Activated CD8-positive, alpha-beta T cell treated with anti-CD3 and anti-CD28 coated beads, Interleukin-2, amount 10 ng/mL, durations not matched to agents 7 days and 5 days (primary cell): ENCODE measurements around the gene CITED4. TPM values are rescaled to one million over a fixed set of nuclear protein-coding genes. Genes with fewer than 3 reads are reported as not detected.

Source experiments
- ATAC-seq: fragments of 150-1000 bp; cut with Tn5 transposase; one replicate; pipeline ENCODE4 v1.10.0; 2021; ENCODE audit warnings: moderate library complexity
- CTCF ChIA-PET: fragments of 350-600 bp; sonication (Branson Sonifier 250); formaldehyde crosslinking; loops from one replicate; lab custom pipeline; 2021; ENCODE audit warnings: antibody characterized with exemption; lab: Charles Lee
- POLR2A ChIA-PET: fragments of 350-600 bp; sonication (Branson Sonifier 250); formaldehyde crosslinking; loops from one replicate; lab custom pipeline; 2021; ENCODE audit warnings: antibody characterized with exemption; lab: Charles Lee
- DNase-seq: peaks from one replicate; pipeline ENCODE4 v3.0.0-alpha.2; 2020
- H3K27ac Mint-ChIP-seq: one replicate; pipeline ENCODE4 v1.8.0; 2021; ENCODE audit warnings: mild to moderate bottlenecking, mixed read lengths
- H3K27me3 Mint-ChIP-seq: one replicate; pipeline ENCODE4 v1.8.0; 2021; ENCODE audit warnings: low read depth, mixed read lengths
- H3K36me3 Mint-ChIP-seq: one replicate; pipeline ENCODE4 v1.8.0; 2021; ENCODE audit warnings: low read depth, mixed read lengths
- H3K4me1 Mint-ChIP-seq: one replicate; pipeline ENCODE4 v1.8.0; 2021; ENCODE audit warnings: low read depth, mixed read lengths
- H3K4me3 Mint-ChIP-seq: one replicate; pipeline ENCODE4 v1.8.0; 2021; ENCODE audit warnings: mild to moderate bottlenecking, mixed read lengths
- H3K9me3 Mint-ChIP-seq: one replicate; pipeline ENCODE4 v1.8.0; 2022; ENCODE audit warnings: mixed read lengths; ENCODE audit not compliant: insufficient read depth
- total RNA-seq, 2 experiments: library from RNA; stranded (reverse); gene quantifications; one replicate each; pipeline ENCODE4 v1.2.3, GENCODE V29; 2021

The CITED4 gene, protein sequence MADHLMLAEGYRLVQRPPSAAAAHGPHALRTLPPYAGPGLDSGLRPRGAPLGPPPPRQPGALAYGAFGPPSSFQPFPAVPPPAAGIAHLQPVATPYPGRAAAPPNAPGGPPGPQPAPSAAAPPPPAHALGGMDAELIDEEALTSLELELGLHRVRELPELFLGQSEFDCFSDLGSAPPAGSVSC
- 1 to 10 TPM; 9.1 to 10.0 TPM for total RNA-seq

DNA sequence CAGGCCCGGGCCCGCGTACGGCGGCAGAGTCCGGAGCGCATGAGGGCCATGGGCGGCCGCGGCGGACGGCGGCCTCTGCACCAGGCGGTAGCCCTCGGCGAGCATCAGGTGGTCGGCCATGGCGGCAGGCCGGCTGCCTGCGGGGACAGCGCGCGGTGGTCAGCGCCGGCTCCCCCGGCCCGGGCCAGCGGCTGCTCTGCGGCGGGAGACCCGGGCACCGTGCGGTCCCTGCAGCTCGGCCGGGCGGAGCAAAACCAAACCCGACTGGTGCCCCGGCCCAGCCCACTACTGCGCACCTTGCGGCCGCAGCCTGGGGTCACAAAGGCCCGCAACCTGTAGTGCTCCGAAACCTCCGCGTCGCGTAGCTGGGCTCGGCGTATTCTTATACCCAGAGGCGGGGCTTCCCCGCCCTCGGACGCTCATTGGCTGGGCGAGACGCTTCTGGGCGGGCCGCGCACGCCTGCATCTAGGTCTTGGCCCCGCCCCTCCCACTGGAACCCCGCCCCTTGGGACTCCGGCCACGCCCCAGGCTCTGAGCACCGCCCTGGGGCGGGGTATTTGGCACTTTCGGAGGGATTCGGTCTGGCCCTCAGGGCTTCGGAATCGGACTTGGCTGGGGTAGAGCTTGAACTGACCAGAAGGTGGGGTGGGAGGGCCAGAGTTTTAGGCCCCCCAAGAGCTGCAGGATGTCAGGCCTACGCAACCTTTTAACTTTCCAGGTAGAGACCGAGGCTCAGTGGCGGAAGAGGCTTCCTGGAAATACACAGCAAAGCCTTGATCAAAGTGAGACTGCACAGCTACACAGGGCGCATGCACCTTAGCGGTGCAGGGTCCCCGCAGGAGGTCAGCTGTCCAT is at the start of gene CITED4:
Gene CITED4 (minus strand): TSS at position 356 of the 856 bp plus-strand sequence. CDS start 236 bp downstream, at position 120.
- Mint-ChIP-seq H3K27me3 (peaks cover 21% of the 10 kb centered on the region), H3K4me3 (peak within 1 kb of the TSS; percentile 79), H3K36me3 (peaks cover 3% of the 10 kb centered on the region), H3K4me1 (peaks cover 30% of the 10 kb centered on the region), H3K9me3 (no peaks in the 10 kb centered on the region), H3K27ac (peak within 1 kb of the TSS; percentile 96)
- ChIA-PET POLR2A (interaction anchor here (0.5 to 3.0 kb wide), 14 partner anchors 9 to 171 kb away, joined by 3 to 15 read pairs (median 4); partner anchors contain the start of genes CTPS1 and NFYC), CTCF (interaction anchor here (0.8 to 8.1 kb wide), 20 partner anchors 9 to 330 kb away, joined by 3 to 130 read pairs (median 4); partner anchors contain the start of gene CTPS1)
- peak; percentile 97 for DNase-seq
- ATAC-seq: peak; percentile 93

DNA sequence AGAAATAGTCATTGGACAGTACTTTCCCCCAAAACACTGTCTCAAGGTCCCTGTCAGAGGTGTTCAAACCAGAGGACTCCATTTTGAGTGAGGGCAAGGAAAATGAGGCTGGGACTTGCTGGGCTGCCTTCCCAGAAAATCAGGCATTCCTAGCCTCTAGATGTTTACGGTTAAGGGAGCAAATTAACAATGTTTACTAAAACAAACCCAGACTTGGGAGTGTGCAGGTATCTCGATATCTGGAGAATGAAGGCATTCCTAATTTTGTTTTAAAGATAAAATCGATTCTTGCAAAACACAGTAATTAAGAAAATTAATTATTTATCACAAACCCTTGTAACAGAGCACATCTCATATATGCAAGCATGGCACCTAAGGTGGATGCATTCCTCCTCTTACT is 48.9 kb upstream of the CITED4 start:
- no peak for ATAC-seq
- POLR2A ChIA-PET: no interaction called here
- no peak for DNase-seq
- no peaks in the 10 kb centered on the region for H3K27me3 Mint-ChIP-seq
- H3K4me3 Mint-ChIP-seq: no peak overlapping the region
- no peaks in the 10 kb centered on the region for H3K36me3 Mint-ChIP-seq
- H3K4me1 Mint-ChIP-seq: no peaks in the 10 kb centered on the region
- no peak overlapping the region for H3K27ac Mint-ChIP-seq
- H3K9me3 Mint-ChIP-seq: no peaks in the 10 kb centered on the region
- CTCF ChIA-PET: no interaction called here

DNA sequence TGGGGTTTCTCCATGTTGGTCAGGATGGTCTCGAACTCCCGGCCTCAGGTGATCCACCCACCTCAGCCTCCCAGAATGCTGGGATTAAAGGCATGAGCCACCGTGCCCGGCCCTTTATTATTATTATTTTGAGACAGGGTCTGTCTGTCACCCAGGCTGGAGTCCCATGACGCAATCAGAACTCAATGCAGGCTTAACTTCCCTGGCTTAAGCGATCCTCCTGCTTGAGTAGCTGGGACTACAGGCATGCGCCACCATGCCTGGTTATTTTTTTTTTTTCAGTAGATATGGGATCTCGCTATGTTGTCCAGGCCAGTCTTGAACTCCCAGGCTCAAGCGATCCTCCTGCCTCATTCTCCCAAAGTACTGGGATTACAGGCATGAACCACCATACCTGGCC is 47.1 kb upstream of the CITED4 start:
- ATAC-seq: no peak
- CTCF ChIA-PET: interaction anchor here (1.1 kb wide), 1 partner anchor 40 kb away, joined by 4 read pairs; no protein-coding TSS in a partner anchor
- POLR2A ChIA-PET: no interaction called here

DNA sequence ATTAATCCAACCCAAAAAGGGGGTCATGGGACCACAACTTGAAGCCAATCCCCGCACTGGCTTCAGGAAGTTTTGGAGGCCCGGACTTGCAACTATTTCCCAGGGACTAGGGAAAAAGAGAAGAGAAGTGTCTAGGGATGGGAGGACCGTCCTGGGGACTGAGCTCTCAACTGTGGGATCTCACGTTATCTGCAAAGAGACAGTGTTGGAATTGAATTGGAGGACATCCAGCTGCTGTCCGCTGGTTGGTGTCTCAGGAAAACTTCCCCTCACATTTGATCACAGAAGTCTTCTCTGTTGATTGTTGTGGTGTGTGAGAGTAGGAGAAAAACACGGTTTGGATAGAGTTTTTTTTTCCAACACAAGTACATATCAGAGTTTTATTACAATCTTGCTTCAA is 46.2 kb upstream of the CITED4 start:
- ATAC-seq: no peak
- H3K9me3 Mint-ChIP-seq: no peaks in the 10 kb centered on the region
- peaks cover 5% of the 10 kb centered on the region for H3K27me3 Mint-ChIP-seq
- no peak overlapping the region for H3K27ac Mint-ChIP-seq
- ChIA-PET CTCF (interaction anchor here (1.0 kb wide), 1 partner anchor 44 kb away, joined by 3 read pairs; no protein-coding TSS in a partner anchor), POLR2A (no interaction called here)
- no peak for DNase-seq
- H3K36me3 Mint-ChIP-seq: no peaks in the 10 kb centered on the region
- no peaks in the 10 kb centered on the region for H3K4me1 Mint-ChIP-seq
- no peak overlapping the region for H3K4me3 Mint-ChIP-seq

More for the DNA sequence above, 47.1 kb upstream of the CITED4 start:
- no peak overlapping the region for H3K4me3 Mint-ChIP-seq
- H3K36me3 Mint-ChIP-seq: no peaks in the 10 kb centered on the region
- no peaks in the 10 kb centered on the region for H3K4me1 Mint-ChIP-seq
- no peak overlapping the region for H3K27ac Mint-ChIP-seq
- no peaks in the 10 kb centered on the region for H3K27me3 Mint-ChIP-seq
- H3K9me3 Mint-ChIP-seq: no peaks in the 10 kb centered on the region
- DNase-seq: no peak

DNA sequence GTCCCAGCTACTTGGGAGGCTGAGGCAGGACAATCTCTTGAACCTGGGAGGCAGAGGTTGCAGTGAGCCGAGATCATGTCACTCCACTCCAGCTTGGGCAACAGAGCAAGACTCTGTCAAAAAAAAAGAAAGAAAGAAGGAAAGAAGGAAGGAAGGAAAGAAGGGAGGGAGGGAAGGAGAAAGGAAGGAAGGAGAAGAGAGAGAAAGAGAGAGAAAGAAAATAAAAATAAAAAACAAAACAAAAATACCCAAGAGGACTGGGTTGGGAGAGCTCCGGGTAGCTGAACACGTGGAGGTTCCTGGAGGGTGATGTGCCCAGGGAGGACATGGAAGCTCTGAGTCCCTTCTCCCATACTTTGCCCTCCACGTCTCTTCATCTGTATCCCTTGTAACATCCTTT is 45.7 kb upstream of the CITED4 start:
- no peak for ATAC-seq
- H3K36me3 Mint-ChIP-seq: no peaks in the 10 kb centered on the region
- H3K4me3 Mint-ChIP-seq: no peak overlapping the region
- no peak for DNase-seq
- H3K4me1 Mint-ChIP-seq: no peaks in the 10 kb centered on the region
- ChIA-PET POLR2A (no interaction called here), CTCF (interaction anchor here (1.0 kb wide), 1 partner anchor 45 kb away, joined by 3 read pairs; no protein-coding TSS in a partner anchor)
- H3K9me3 Mint-ChIP-seq: no peaks in the 10 kb centered on the region
- H3K27ac Mint-ChIP-seq: no peak overlapping the region
- peaks cover 7% of the 10 kb centered on the region for H3K27me3 Mint-ChIP-seq

DNA sequence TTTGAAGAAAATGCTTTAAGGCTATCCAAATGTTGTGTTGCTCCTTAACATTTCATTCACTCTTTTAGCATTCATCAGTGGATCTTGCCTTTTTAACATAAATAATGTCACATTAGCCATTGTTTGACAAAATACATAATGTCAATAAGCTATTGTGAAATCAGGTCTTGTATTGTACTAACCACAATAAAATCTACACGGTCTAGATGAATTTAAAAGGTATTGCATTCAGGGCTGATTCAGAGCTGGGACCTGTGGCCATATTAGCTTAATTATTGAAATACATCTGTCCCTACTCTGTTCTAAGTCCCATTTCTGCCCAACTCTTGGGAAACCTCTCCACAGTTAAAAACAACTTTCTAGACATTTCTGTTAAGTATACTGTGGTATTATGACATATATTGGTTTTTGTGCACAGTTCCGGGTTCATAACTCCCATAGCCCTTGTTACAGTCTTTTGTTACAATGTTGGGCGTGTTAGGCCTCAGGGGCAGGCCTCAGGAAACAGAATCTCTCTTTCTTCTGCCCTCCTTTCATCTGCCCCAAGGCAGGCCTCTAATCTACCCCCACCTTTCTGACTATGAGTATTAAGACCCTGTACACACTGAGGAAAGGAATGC is 44.7 kb upstream of the CITED4 start:
- CTCF ChIA-PET: no interaction called here
- H3K4me3 Mint-ChIP-seq: no peak overlapping the region
- POLR2A ChIA-PET: no interaction called here
- ATAC-seq: no peak
- DNase-seq: no peak
- peaks cover 7% of the 10 kb centered on the region for H3K27me3 Mint-ChIP-seq
- no peak overlapping the region for H3K27ac Mint-ChIP-seq
- H3K36me3 Mint-ChIP-seq: no peaks in the 10 kb centered on the region
- H3K9me3 Mint-ChIP-seq: no peaks in the 10 kb centered on the region
- H3K4me1 Mint-ChIP-seq: no peaks in the 10 kb centered on the region

DNA sequence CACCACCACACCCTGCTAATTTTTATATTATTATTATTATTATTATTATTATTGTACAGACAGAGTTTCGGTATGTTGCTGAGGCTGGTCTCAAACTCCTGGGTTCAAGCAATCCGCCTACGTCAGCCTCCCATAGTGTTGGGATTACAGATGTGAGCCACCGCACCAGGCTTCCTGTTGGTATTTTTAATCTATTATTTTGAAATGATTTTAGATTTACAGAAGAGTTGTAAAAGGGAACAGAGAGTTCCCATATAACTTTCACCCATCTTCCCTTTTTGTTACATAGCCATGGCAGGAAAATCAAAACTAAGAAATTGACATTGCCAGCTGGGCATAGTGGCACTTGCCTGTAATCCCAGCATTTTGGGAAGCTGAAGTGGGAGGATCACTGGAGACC is 42.9 kb upstream of the CITED4 start:
- DNase-seq (no peak), ATAC-seq (no peak)
- H3K9me3 Mint-ChIP-seq: no peaks in the 10 kb centered on the region
- peaks cover 7% of the 10 kb centered on the region for H3K27me3 Mint-ChIP-seq
- no peak overlapping the region for H3K27ac Mint-ChIP-seq
- no peak overlapping the region for H3K4me3 Mint-ChIP-seq
- ChIA-PET CTCF (no interaction called here), POLR2A (no interaction called here)
- no peaks in the 10 kb centered on the region for H3K4me1 Mint-ChIP-seq
- H3K36me3 Mint-ChIP-seq: no peaks in the 10 kb centered on the region

DNA sequence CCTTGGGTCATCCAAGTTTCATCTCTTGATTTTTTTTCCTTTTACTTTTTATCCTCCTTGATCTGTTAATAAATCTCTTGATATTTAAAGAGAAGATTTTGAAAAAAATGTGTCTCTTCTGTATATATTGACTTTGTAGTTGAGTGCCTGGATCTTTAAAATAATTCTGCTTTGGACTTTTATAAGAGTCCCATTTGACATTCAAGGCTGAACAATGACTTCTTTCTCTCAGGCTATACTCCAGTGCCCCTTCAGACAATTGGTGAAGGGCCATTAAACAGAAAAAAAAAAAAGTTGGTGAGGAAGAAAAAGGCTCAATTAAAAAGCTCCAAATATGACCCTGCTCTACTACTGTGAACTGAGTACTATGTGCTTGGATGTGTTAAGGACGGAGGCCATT is 40.9 kb upstream of the CITED4 start:
- ChIA-PET CTCF (no interaction called here), POLR2A (no interaction called here)
- DNase-seq (no peak), ATAC-seq (no peak)
- Mint-ChIP-seq H3K4me3 (no peak overlapping the region), H3K9me3 (no peaks in the 10 kb centered on the region), H3K36me3 (no peaks in the 10 kb centered on the region), H3K4me1 (no peaks in the 10 kb centered on the region), H3K27ac (no peak overlapping the region), H3K27me3 (peaks cover 7% of the 10 kb centered on the region)

DNA sequence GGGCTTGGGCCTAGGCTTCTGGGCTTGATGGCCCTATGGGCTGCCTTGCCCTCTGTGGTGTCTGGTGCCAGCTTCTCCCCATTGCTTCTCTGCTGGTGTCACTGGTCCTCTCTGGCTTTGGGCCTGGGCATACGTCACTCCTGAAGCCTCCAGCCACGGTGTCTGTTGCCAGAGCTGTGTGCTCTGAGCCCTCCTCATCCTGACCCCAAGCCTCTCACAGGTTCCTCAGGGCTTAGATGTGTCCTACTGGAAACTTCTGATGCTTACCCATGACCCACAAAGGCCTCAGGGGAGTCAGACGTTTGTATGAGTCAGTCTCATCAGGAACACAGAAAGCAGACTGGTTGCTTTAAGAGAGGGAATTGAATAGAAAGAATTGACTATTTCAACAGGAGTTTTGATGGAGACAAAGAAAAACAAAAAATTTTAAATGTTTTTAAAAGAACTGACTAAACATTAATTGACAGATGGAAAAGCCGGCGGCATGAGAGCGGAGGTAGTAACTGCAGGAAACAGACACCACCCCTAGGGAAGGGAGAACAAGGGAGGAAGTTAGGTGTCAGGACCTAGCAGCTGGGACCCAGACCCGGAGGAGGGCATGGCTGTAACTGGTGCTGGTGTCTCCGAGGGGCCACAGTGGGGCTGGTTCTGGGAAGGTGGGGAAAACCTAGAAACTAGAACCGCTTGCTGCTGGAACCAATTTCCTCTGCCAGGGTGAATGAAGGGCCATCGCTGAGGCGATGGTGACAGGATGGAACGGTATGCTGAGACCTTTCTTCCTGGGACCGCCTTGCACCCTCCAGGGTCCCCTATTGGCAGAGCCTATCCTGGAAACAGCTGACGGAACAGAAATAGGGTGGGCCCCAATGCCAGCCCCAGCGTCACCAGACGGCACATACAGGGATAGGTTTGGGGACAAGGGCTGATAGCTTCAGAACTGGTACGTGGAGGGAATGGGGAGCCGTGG is 40.0 kb upstream of the CITED4 start:
- H3K27me3 Mint-ChIP-seq: peaks cover 7% of the 10 kb centered on the region
- POLR2A ChIA-PET: no interaction called here

DNA sequence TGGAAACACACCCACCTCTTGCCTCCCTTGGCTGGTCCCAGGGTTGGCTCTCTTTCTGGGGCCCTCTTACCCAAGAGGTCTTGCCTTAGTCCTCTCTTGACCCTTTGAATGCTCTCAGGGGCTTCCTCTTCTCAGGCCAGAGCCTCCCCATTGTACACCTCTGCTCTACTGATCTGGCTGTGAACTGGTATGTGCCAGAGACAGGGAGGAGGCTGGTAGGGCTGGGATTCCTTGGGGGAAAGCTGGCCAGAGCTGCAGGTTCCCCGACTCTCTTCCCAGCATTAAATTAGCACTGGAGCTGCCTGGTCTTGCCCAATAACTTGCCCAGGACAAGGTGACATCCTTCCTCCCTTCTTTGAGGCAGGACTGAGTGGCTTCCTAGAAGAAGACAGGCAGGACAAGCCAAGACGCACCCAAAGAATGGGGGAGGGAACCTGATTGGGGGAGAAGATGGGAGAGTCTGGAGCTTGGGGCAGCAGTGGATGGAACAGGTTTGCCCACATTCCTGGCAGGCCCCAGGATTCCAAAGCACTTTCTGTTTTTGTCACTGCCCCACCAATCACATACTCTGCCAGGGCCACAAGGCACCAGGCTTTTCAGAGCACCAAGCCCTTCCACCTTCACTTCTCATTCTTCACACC is 37.2 kb upstream of the CITED4 start:
- peaks cover 7% of the 10 kb centered on the region for H3K27me3 Mint-ChIP-seq
- no peaks in the 10 kb centered on the region for H3K36me3 Mint-ChIP-seq
- H3K9me3 Mint-ChIP-seq: peaks cover 10% of the 10 kb centered on the region
- CTCF ChIA-PET: no interaction called here
- POLR2A ChIA-PET: no interaction called here
- DNase-seq (no peak), ATAC-seq (no peak)
- H3K4me3 Mint-ChIP-seq: no peak overlapping the region
- H3K4me1 Mint-ChIP-seq: no peaks in the 10 kb centered on the region
- no peak overlapping the region for H3K27ac Mint-ChIP-seq

More for the DNA sequence above, 40.0 kb upstream of the CITED4 start:
- H3K9me3 Mint-ChIP-seq: no peaks in the 10 kb centered on the region
- H3K4me1 Mint-ChIP-seq: no peaks in the 10 kb centered on the region
- no peak overlapping the region for H3K27ac Mint-ChIP-seq
- no peak for DNase-seq
- no peaks in the 10 kb centered on the region for H3K36me3 Mint-ChIP-seq
- H3K4me3 Mint-ChIP-seq: no peak overlapping the region
- ATAC-seq: no peak
- CTCF ChIA-PET: no interaction called here
